ENCODE data around the gene SAFB2. TPM values are rescaled to one million over a fixed set of nuclear protein-coding genes. Genes with fewer than 3 reads are reported as not detected.

SAFB2 gene
- total RNA-seq, 1 donor from 2014 or later: 116 TPM

DNA sequence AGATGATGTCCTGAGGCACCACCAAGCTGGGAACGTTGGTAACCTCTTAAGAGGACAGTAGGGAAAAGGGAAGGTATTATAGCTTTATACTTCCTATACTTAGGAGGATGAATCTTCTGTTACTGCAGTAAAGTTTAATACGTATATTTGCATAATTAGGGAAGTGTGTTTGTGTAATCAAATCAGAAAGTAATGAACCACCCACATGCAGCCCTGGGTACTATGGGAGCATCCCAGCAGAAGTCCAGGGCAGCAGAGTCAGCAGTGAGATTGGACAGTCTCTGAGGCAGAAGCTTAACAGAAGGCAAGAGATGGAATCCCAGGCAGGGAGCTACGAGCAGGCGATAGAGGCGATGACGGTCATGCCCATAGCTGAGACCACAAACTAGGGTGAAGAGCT lies 12.9 kb upstream of the SAFB2 start:
- intact Hi-C loops (cut with micrococcal nuclease): no loop called here

- intact Hi-C loops (cut with micrococcal nuclease): no loop called here
Measured at GRCh38 chr19:5632657-5633056, 10.1 kb upstream of the SAFB2 start.

- intact Hi-C loops (cut with micrococcal nuclease): no loop called here
Measured at GRCh38 chr19:5632241-5632612, 9.7 kb upstream of the SAFB2 start.

- intact Hi-C loops (cut with micrococcal nuclease): no loop called here
Measured at GRCh38 chr19:5631567-5632240, 9.1 kb upstream of the SAFB2 start.

DNA sequence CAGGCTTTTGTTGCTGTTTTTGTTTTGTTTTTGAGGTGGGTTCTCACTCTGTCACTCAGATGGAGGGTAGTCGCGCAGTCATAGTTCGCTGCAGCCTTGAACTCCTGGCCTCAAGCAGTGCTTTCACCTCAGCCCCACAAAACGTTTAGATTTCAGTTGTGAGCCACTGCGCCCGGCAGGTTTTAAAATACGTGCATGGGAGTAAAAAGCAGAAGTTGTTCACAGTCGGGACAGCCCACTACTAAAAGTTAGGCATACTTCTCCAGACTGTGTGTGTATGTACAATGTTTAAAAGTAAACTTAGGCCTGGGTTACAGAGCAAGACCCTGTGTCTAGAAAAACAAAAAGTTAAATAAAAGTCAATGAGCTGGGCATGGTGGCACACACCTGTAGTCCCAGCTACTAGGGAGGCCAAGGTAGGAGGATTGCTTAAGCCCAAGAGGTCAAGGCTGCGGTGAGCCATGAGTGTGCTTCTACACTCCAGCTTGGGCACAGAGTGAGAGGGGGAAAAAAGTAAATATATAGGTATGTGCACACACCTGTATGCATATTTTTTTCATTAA lies 6.4 kb upstream of the SAFB2 start:
- intact Hi-C loops (cut with micrococcal nuclease): no loop called here

DNA sequence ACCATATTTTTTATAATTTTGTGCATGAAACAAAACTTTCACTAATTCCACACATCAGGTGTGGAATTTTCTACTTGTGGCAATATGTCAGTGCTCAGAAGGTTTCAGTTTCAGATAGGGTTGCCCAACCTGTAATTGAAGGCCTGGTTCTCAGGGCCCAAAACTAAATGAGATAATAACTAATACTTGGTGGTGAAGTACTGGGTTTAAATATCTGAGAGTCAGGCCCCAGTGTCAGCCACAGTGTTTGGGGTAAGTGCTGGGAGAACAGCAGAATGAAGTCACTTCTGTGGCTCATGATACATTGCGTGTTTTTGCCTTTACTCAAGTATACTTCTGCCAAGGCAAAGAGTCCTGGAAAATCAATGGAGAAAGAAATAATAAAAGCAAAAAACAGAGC lies 5.9 kb upstream of the SAFB2 start:
- intact Hi-C loops (cut with micrococcal nuclease): no loop called here

DNA sequence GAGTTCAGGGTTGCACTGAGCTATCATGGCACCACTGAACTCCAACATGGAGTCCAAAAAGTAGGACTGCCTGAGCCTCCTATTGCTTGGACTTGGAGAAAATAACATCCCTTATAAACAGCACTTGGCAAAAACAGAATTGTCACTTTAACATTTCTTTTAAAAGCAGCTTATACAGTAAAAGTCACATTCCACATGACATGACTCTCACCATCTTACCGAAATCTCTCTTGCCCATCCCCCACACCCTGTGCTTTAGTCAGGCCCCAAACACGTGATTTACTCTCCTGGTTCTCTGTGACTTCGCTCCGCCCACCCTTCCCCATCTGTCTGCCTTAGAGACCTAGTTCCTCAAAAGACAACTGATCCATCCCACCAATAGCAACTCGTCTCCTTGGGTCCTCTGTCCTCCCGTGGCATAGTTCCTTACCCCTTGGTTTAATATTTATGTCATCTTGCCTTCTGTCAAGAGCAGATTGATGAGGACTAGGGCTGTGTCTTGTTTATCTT lies 4.9 kb upstream of the SAFB2 start:
- intact Hi-C loops (cut with micrococcal nuclease): no loop called here

DNA sequence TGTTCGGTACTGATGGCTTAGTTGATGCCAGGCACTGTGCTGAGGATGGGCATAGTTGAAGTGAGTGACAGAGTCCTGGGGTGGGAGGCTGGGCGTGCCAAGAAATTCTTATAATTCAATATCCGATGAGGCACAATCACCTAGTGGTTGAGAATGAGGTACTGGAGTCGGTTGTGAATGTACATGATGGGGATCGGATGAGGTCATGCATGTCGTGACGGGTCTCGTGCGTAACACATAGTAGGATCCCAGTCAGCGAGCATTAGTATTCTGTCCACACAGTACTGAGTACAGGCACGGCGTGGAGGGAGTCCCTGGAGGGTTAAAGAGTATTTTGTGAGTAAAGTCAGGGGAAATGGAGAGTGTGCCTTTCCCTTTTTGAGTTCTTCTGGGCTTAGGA lies 3.1 kb upstream of the SAFB2 start:
- intact Hi-C loops (cut with micrococcal nuclease): no loop called here

- intact Hi-C loops (cut with micrococcal nuclease): loop anchor here (5.0 kb wide), 2 partner anchors 352 to 708 kb away; partner anchors contain the start of gene RANBP3
Measured at GRCh38 chr19:5624741-5625278, 2.2 kb upstream of the SAFB2 start.

- intact Hi-C loops (cut with micrococcal nuclease): loop anchor here (5.0 kb wide), 2 partner anchors 353 to 707 kb away; partner anchors contain the start of gene RANBP3
Measured at GRCh38 chr19:5624018-5624663, 1.6 kb upstream of the SAFB2 start.

GRCh38 chr19:5623397-5624017 lies 931 bp upstream of the SAFB2 start:
- intact Hi-C loops (cut with micrococcal nuclease): loop anchor here (1.0 to 5.0 kb wide), 7 partner anchors 57 to 899 kb away; partner anchors contain the start of genes MICOS13, RANBP3 and VMAC

- intact Hi-C loops (cut with micrococcal nuclease): loop anchor here (1.0 to 5.0 kb wide), 5 partner anchors 98 to 897 kb away; partner anchors contain the start of genes CATSPERD, FEM1A, LONP1 and RANBP3
Measured at GRCh38 chr19:5621945-5622464, 571 bp downstream of the SAFB2 start.

DNA sequence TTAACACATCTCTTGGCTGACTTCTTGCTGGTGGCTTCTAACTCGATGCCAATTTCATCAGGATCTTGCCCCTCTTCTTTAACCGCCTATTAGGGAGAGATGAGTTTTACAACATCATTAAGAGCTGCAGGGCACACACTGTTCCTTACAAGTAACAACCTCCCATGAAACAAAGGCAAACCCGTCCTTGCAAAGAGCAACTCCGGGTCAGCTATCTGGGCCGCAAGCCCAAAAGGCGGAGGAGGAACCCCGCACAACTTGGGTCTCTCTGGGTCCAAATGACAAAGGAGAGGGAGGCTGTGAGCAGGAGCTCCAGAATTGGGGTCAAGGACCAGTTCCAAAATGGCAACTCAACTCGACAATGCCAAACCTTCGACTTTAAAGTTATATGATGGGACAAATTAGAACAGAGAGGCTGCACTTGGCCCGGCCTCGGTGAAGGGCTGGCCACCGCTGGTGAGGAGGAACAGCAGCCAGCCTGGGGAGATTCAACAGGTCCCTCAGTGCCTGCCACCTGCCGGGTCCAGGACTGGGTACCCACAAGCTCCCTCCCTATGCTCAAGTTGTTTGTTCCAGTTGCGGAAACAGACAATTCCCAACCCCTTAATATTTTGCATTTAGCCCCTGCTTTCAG lies 1.1 kb downstream of the SAFB2 start:
- intact Hi-C loops (cut with micrococcal nuclease): loop anchor here (5.0 kb wide), 2 partner anchors 356 to 704 kb away; partner anchors contain the start of gene RANBP3

DNA sequence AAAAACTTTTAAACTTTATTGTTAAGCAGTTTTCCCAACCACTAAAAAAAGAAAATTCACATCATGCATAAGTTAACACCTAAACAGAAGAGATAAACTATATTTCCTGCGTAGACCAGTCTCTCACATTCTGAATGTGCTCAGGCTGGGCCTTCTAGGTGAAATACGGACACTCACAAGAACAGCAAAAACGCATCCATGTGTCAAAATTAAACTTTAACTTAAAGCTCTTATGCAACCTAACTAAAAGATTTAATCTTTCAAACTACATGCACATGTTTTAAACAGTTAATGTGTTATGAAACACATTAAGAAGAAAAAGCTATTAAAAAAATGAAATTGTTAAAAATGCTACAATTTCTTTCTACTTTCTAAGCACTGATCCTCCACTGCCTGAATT lies 2.6 kb downstream of the SAFB2 start:
- intact Hi-C loops (cut with micrococcal nuclease): loop anchor here (5.0 kb wide), 2 partner anchors 357 to 703 kb away; partner anchors contain the start of gene RANBP3

GRCh38 chr19:5618591-5618990 lies 4.0 kb downstream of the SAFB2 start:
- intact Hi-C loops (cut with micrococcal nuclease): no loop called here

DNA sequence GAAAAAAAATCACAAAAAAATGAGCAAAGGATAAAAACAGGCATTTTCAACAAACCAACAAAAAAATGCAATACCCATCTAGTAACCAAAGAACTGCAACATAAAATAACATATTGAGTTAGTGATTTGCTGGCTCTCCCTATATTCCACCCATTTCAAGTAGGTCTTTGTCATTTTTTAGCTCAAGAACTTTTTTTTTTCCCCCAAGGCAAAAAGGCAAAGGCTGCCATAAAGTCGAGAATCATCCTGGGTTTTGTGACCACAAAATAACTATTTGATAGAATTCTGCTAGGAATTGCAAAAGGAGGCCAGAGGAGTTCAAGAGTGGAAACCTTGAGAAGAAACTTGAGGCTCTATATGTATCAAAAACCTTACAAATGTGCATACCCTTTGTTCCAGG lies 5.5 kb downstream of the SAFB2 start:
- intact Hi-C loops (cut with micrococcal nuclease): no loop called here

DNA sequence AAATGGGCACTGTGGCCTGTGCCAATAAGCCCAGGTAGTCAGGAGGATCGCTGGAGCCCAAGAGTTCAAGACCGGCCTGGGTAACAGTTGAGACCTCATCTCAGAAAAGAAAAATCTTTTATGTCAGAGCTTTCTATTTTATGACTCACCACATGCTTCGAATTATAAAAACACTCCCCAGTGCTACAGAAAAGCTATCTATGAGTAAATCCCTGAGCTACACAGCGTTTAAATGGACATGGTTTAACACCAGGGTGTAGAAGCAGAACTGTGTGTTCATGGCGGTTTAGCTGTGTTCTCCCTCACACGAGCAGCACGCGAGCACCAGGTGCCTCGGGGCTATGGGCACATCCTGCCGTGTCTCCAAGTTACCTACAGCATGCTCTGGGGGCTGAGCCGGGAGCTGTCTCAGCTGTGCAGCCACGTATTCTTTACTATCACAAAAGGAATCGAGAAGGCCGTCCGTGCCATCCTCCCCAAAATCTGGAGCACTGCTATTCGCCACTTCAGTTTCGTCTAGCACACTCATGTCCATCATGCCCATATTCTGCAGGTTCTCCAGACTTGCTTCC lies 6.7 kb downstream of the SAFB2 start:
- intact Hi-C loops (cut with micrococcal nuclease): no loop called here

DNA sequence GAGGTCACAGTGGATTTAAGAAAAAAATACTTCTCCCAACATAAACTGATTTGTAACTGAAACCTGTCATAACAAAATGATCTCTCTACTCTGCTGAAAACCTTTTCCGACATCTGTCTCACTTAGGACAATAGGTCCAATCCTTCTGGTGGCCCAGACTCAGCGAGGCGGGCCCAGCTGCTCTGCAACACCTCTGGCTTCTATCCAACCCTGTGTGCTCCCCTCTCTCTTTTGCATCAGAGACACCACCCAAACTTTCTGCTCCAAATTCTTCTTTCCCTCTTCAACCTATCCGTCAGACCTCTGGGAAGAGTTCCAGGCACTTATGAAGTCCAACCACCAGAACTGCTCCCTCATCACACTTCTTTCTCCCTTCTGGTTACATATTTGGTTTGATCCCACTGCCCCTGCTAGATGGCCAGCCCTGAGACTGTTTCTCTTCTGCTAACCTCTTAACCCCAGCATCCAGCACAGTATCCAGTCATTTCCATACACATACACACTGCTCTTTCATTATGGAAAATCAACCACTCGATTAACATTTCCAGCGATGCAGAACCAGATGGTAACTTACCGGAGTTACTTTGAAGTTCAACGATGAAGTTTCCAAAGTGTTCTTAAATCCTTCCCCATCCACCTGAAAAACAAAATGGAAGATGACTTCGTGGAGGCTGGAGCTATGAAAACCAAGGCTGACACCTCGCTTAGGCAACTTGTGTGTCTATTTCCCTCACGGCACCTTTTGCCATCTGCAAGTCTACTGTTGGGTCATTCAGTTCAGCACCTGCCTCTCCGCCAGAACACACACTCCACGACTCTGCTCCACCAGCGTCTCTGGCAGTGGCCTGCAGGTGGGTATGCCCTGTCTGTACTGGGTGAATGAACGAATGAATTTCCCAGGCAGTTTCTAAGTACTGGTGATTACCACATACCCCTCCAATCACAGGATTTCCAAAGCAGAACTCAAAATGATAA lies 9.4 kb downstream of the SAFB2 start:
- intact Hi-C loops (cut with micrococcal nuclease): no loop called here

DNA sequence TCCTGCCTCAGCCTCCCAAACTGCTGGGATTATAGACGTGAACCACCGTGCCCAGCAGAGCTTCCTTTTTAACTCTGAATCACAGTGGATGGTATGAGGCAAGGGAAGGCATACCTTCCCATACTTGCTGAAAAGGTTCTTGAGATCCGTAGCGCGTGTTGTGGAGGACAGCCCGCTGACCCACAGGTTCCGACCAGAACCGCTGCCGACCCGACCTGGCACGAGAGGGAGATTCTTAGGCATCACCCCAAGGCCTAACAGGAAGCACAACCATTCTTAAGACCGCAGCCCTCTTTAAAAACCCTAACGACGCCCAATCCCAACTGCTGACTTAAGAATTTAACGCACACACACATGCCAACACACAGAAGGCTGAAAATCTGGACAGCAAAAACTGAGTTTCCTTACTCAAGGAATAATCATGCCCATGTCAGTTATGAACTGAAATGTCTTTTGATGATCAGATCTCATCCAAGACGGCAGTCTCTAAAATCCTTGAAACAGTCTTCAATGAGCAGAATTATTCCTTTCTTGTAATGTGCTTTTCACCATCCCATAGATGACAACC lies 12.6 kb downstream of the SAFB2 start:
- intact Hi-C loops (cut with micrococcal nuclease): no loop called here

All from T-helper 1 cell treated with Interleukin-12 subunit alpha and Interleukin-12 subunit beta and Interleukin-4 antibody, amounts not matched to agents 30 ng/mL and 1 ng/mL, for 36 hours (primary cell).